HL-60 (cell line): Measurements from ENCODE around the gene ARHGEF6.

ENCODE experiments used
- DNase-seq, 2 experiments: peaks; one replicate each; pipeline ENCODE4 v3.0.0-alpha.2; 2010 to 2020; ENCODE audit warnings: low read depth in 1 of 2, low spot score in 1 of 2
- H3K27ac ChIP-seq: fragments of 250-450 bp; sonication (Bioruptor Pico); replicated peaks from 2 replicates; pipeline ENCODE4 v1.5.1; 2020; ENCODE audit warnings: mild to moderate bottlenecking, moderate library complexity
- H3K27me3 ChIP-seq: fragments of 250-450 bp; sonication (Bioruptor Pico); 2 replicates; pipeline ENCODE4 v1.5.1; 2021; ENCODE audit warnings: mild to moderate bottlenecking, moderate library complexity; ENCODE audit not compliant: insufficient read depth, poor library complexity, severe bottlenecking
- H3K4me3 ChIP-seq: replicated peaks from 2 replicates; pipeline ENCODE4 v1.5.1; 2011; ENCODE audit warnings: mild to moderate bottlenecking, control low read depth, low read length; ENCODE audit not compliant: insufficient read depth
- CTCF ChIP-seq: IDR thresholded peaks from one replicate; pipeline ENCODE4 v1.5.1; 2011; ENCODE audit warnings: low read length, control low read depth, inconsistent platforms; ENCODE audit not compliant: insufficient read depth
- GABPA ChIP-seq: IDR thresholded peaks from 2 replicates; pipeline ENCODE4 v1.6.1; 2012; ENCODE audit warnings: low read depth
- POLR2AphosphoS5 ChIP-seq: IDR thresholded peaks from 2 replicates; pipeline ENCODE4 v1.6.1; 2012; ENCODE audit warnings: low read depth
- REST ChIP-seq: IDR thresholded peaks from 2 replicates; pipeline ENCODE4 v1.6.1; 2012; ENCODE audit warnings: low read depth; ENCODE audit not compliant: insufficient replicate concordance
- SPI1 ChIP-seq: IDR thresholded peaks from 2 replicates; pipeline ENCODE4 v1.6.1; 2012; ENCODE audit warnings: low read depth, mild to moderate bottlenecking, borderline replicate concordance

The ARHGEF6 gene

DNA sequence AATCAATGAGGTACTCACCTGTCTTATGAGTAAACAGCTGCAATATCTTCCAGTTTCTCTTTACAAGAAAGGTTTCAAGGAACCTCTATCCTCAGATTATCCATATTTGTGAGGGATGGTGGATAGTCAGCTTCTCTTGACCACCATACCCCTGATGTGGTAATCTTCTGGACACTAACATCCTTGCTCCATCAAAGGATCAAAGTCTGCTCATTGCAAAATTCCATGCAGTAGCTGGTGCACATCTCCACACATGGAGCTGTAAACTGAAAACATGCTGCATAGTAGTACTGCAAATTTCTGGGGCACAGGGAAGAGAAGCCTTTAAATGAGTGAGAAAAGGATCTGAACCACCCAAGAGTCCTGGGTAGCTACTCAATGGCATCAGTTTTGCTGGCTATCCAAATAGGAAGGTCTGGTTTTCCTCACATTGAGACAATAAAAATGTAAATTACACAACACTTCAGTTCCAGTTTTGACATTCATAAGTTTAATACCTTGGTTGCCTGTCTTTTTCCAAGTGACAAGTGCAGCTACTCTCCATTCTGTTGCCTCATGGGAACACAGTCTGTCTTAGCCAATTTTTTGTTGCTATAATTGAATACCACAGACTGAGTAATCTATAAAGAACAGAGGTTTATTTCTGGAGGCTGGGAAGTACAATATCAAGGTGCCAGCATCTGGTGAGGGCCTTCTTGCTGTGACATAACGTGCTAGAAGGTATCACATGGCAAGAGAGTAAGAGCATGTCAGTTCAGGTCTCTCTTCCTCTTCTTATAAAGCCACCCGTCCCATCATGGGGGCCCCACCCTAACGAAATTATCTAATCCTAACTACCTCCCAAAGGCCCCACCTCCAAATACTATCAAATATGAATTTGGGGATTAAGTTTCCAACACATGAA is 34.4 kb upstream of the ARHGEF6 start:
- no peak for TF ChIP-seq CTCF
- no peak for TF ChIP-seq SPI1
- TF ChIP-seq GABPA, result no peak
- TF ChIP-seq REST, result no peak
- no peak for TF ChIP-seq POLR2AphosphoS5
- no peak for DNase-seq
- no peaks in the 10 kb centered on the region for H3K27me3 ChIP-seq

DNA sequence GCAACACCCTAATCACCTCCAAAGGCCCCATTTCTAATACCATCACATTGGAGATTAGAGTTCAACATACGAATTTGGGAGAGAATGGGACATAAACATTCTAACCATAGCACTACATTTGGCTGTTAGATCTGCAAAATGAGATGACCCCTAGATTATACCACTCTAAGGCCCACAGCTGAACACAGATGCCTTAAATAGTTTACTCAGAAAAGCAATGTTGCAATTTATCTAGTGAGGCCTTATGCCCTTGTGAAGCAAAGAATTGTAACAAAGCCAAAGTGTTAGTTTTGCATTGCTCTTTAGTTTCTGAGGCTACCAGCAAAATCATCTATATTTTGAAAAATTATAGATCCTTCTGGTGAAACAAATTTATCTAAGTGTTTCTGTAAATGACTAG is 31.6 kb upstream of the ARHGEF6 start:
- H3K27me3 ChIP-seq, result no peaks in the 10 kb centered on the region

More for the DNA sequence above, 34.4 kb upstream of the ARHGEF6 start:
- H3K27ac ChIP-seq, result no peak overlapping the region
- no peak overlapping the region for H3K4me3 ChIP-seq

More for the DNA sequence above, 31.6 kb upstream of the ARHGEF6 start:
- Histone ChIP-seq H3K27ac (no peak overlapping the region), H3K4me3 (no peak overlapping the region)
- no peak for TF ChIP-seq REST
- no peak for TF ChIP-seq CTCF
- TF ChIP-seq SPI1, result no peak
- TF ChIP-seq POLR2AphosphoS5, result no peak
- no peak for TF ChIP-seq GABPA
- no peak for DNase-seq
